IMR-90 (cell line): Measurements from ENCODE around the gene LCP1. TPM values are rescaled to one million over a fixed set of nuclear protein-coding genes. Genes with fewer than 3 reads are reported as not detected.

Experiments used
- CTCF ChIP-seq: conservative IDR thresholded peaks from 2 replicates; pipeline ENCODE4 v1.5.1; 2012; ENCODE audit warnings: mild to moderate bottlenecking, low read depth, low read length, improper control_type of control experiment
- NFE2L2 ChIP-seq: fragments of 150-350 bp; IDR thresholded peaks from 2 replicates; pipeline ENCODE4 v1.6.1; 2016; ENCODE audit warnings: low read depth, mild to moderate bottlenecking, low read length
- RFX5 ChIP-seq: IDR thresholded peaks from 2 replicates; pipeline ENCODE4 v1.8.0; 2012; ENCODE audit warnings: low read depth, mild to moderate bottlenecking, low read length, moderate library complexity
- polyA plus RNA-seq, 3 experiments: library from polyadenylated mRNA; depleted of rRNA; stranded (reverse); fragments of >200 nt; gene quantifications; 2 replicates each; pipeline ENCODE4 v1.2.3, GENCODE V29; 2012; ENCODE audit warnings: low replicate concordance in 1 of 3
- total RNA-seq: library from RNA; depleted of rRNA; stranded (reverse); fragments of >200 nt; gene quantifications from 2 replicates; pipeline ENCODE4 v1.2.3, GENCODE V29; 2012

Gene LCP1
- total and polyA plus RNA-seq, 2 of the 4 experiments (the other 2 are of a cell fraction): not detected

GRCh38 chr13:46126056-46126455 is 55.9 kb downstream of the LCP1 start (continued):
- no peak for TF ChIP-seq CTCF
- no peak for TF ChIP-seq RFX5
- no peak for TF ChIP-seq NFE2L2
